ENCODE data around the gene MEFV. TPM values are rescaled to one million over a fixed set of nuclear protein-coding genes. Genes with fewer than 3 reads are reported as not detected.
A peak's percentile ranks its signal among the peaks of the same experiment; 100 is the strongest.

Gene MEFV, protein sequence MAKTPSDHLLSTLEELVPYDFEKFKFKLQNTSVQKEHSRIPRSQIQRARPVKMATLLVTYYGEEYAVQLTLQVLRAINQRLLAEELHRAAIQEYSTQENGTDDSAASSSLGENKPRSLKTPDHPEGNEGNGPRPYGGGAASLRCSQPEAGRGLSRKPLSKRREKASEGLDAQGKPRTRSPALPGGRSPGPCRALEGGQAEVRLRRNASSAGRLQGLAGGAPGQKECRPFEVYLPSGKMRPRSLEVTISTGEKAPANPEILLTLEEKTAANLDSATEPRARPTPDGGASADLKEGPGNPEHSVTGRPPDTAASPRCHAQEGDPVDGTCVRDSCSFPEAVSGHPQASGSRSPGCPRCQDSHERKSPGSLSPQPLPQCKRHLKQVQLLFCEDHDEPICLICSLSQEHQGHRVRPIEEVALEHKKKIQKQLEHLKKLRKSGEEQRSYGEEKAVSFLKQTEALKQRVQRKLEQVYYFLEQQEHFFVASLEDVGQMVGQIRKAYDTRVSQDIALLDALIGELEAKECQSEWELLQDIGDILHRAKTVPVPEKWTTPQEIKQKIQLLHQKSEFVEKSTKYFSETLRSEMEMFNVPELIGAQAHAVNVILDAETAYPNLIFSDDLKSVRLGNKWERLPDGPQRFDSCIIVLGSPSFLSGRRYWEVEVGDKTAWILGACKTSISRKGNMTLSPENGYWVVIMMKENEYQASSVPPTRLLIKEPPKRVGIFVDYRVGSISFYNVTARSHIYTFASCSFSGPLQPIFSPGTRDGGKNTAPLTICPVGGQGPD
- total RNA-seq, result 0.78 TPM
- long read RNA-seq, result 0 reads

DNA sequence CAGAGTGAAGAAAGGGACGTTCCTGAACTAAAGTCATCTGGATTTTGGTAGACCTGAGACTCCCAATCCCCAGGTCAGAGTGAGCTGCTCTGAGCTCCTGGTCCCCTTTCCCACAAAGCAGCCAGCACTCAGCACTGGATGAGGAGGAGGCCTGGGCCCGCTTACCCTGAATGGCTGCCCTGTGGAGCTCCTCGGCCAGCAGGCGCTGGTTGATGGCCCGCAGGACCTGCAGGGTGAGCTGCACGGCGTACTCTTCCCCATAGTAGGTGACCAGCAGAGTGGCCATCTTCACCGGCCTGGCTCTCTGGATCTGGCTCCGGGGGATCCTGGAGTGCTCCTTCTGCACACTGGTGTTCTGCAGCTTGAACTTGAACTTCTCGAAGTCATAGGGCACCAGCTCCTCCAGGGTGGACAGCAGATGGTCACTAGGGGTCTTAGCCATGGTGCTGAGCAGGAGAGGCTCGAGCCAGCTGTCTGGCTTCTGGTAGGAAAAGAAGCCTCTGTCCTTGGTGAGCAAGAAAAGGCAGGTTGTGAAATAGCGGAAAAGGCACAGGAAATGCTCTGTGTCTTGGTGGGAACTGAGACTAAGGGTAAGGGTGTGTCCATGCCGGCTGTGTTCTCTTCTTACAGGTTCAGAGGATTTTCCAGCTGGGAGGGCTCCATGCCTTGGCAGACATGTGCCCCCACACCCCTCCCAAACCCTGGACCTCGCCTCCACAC lies at the start of gene MEFV:
MEFV (minus strand) TSS at position 488 of the 720 bp plus-strand sequence; CDS start at position 442, 46 bp downstream.
- ATAC-seq (ENCODE audit: poor library complexity) (peak; percentile 66), DNase-seq (no peak)
- intact Hi-C loops (cut with DNase I), result no loop called here

DNA sequence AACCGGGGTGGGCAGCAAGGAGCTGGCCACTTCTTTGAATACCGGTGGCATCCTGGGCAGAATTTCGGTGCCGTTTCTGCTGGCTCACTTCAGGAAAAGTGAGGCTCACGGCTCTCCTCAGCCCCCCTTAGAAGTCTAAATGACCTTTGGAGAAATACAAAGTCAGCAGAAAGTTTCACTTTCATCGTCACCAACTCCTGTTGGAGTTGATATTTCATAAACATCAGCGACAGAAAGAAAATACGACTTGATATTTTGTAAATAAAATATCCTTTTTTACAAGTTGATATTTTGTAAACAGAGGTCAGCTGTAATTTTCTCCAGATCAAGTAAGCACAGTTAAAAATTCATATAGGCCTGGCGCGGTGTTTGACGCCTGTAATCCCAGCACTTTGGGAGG lies 49.6 kb upstream of the MEFV start:
- ATAC-seq (ENCODE audit: poor library complexity) (no peak), DNase-seq (no peak)
- intact Hi-C loops (cut with DNase I), result loop anchor here (5.0 to 10.0 kb wide), 3 partner anchors 71 to 189 kb away; partner anchors contain the start of genes C16orf90 and ZNF200

DNA sequence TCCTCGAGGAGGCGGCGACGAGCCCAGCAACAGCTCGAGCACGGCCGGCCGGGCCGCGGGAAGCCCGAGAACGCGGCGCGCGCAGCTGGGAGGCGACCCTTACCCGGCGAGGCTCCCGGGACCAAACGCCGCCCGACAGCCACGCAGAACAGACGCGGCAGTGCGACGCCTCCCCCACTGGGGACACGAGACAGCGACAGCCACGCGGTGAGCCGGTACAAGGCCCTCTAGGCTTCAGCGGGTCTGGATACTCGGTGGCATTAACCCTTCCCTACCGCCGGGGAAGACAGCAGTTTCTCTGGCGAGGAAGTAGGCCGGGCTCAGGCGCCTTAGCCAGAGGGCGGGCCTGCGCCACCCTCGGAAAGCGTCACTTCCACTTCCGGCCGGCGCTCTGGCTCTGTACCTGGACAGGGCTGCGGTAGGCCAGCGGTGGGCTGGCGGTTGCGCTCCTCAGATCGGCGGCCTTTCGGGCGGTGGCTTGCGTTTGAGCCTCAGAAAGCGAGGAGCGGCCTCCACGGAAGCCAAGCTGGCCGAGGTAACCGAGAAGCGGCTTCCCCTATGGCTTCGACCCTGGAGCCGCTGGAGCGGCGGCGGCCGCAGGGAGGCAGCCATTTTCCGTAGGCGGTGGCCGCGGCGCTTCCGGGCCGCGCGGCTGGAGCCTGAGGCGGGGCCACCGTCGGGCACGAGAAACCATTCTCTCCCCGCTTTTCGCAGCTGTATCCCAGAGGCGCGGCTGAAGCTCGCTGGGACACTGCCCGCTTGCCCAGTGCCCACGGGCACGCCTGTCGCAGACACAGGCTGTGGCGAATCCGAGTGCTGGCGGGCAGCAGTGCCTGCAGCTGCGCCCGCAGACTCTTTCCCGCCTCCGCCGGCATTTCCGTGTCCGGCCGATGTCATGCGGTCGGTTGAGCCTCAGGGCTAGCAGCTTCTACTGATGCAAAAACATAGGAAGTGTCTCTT lies 49.0 kb upstream of the MEFV start, which contains the start of the genes TIGD7 and ZNF75A:
TIGD7 (minus strand) TSS at position 322 of the 960 bp plus-strand sequence. CDS start 4,816 bp downstream, outside the sequence.
ZNF75A (plus strand) TSS at position 389 of the 960 bp plus-strand sequence. CDS start 2,932 bp downstream, outside the sequence.
- ATAC-seq (ENCODE audit: poor library complexity) (peak; percentile 100), DNase-seq (peak; percentile 94)
- intact Hi-C loops (cut with DNase I), result loop anchor here (2.0 to 10.0 kb wide), 4 partner anchors 41 to 189 kb away; partner anchors contain the start of genes C16orf90 and ZNF200

DNA sequence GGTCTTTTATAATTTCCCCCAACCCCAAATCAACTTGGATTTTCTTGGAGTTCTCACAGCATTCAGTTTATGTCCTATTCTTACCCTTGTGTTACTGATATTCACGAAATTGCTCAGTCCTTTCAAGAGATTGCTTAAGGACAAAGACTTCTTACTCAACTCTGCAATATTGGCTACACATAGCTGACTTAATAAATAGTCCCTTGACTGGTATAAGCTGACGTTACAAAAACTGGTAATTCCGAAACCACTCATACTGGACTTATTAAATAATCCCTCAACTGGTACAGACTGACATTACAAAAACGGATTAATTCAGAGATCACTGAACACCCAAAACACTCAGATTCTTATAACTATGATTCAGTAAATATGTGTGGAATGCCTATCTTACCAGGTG lies 47.9 kb upstream of the MEFV start:
- no peak for ATAC-seq (ENCODE audit: poor library complexity)
- intact Hi-C loops (cut with DNase I), result loop anchor here (2.0 to 10.0 kb wide), 3 partner anchors 40 to 190 kb away; partner anchors contain the start of genes C16orf90 and ZNF200

DNA sequence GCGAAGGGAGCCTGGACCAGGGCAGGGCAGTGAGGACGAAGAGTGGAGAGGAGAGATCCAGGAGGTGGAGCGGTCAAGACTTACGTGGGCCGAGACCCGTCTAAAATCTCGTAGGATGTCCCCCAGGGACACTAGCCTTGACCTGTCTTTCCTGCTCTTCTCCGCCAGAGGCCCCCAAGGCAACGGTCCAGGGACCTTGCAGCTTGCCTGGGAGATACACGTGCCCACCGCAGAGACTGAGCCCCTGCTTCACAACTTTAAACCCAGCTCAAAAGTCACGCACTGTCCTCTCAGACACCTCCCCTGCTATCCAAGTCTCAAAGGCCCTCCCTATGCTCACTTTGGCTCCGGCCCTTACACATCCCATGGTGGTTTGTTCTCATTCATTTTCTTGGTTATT lies 39.4 kb upstream of the MEFV start:
- no peak for ATAC-seq (ENCODE audit: poor library complexity)
- DNase-seq, result no peak
- intact Hi-C loops (cut with DNase I), result no loop called here

More for the DNA sequence above, 47.9 kb upstream of the MEFV start:
- DNase-seq, result no peak

DNA sequence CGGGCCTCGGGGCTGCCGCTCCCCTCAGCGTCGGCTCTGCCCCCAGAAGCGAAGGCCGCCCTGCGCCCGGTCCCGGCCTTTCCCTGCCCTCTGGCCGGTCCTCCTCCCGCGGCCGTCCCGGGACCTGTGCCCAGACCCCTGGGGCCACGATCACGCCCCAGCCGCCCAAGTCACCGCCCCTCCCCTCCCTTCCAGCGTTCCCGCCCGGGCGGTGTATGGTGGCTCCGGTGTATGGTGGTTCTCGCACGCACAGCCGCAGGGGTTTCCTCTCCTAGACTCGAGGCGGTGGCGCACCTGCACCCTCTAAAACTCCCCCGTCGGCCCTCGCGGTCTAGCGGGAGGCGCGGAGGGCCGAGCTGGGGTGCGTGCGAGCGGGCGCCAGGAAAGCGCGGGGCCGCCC lies 38.8 kb upstream of the MEFV start:
- intact Hi-C loops (cut with DNase I), result no loop called here
- peak; percentile 34 for ATAC-seq (ENCODE audit: poor library complexity)
- DNase-seq, result no peak

DNA sequence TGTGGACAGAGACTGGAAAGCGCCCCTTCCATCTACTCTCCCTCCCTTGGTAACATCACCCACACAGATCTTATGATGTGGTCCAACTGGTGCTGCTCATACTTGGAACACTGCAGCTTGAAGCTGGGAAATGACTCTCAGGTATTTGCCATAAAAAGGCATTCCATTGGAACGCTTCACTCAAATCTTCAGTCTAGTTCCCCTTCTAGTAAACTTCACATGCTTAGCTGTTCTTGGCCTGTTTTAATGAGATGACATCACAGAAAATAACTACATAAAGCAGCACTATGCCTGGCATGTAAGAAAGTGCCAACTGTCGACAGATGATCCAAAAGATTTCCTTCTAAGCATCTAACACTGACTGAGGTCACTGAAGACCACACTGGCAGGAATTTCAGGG lies 36.2 kb upstream of the MEFV start:
- no peak for DNase-seq
- intact Hi-C loops (cut with DNase I), result no loop called here

DNA sequence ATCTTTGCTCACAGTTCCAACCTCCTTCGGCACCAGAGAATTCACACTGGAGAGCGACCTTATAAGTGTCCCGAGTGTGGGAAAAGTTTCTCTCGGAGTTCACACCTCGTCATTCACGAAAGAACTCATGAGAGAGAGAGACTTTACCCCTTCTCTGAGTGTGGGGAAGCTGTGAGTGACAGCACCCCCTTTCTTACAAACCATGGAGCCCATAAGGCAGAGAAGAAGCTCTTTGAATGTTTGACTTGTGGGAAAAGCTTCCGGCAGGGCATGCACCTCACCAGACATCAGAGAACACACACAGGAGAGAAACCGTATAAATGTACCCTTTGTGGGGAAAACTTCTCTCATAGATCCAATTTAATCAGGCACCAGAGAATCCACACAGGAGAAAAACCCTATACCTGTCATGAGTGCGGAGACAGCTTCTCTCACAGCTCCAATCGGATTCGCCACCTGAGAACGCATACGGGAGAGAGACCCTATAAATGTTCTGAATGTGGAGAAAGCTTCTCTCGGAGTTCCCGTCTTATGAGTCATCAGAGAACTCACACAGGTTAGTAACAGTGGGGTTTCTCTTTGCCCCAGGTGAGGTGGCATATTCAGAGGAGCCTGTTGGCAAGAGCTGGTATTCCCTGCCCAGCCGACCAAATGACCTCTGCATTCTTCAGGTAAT lies 33.7 kb upstream of the MEFV start:
- intact Hi-C loops (cut with DNase I), result loop anchor here (10.0 kb wide), 1 partner anchor 215 kb away; the partner anchor contains the start of gene CLUAP1
- ATAC-seq (ENCODE audit: poor library complexity), result no peak

More for the DNA sequence above, 36.2 kb upstream of the MEFV start:
- no peak for ATAC-seq (ENCODE audit: poor library complexity)

DNA sequence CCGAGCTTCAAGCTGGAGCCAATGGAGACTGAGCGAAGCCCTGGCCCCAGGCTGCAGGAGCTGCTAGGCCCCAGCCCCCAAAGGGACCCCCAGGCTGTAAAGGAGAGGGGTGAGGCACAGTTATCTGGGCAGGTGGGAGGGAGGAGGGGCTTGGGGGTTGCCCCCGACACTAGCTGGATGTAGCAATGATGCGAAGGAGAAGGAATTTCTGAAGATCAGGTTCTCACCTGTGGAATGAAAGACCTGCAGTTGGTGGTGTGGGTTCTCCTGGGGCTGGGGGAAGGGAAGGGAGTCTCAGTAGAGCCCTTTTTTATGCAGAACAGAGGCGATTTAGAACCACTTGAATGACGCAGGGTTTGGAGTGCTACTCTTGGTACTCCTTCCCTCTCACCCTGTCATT lies 28.7 kb upstream of the MEFV start:
- DNase-seq, result no peak
- intact Hi-C loops (cut with DNase I), result loop anchor here (10.0 kb wide), 1 partner anchor 220 kb away; the partner anchor contains the start of gene CLUAP1
- no peak for ATAC-seq (ENCODE audit: poor library complexity)

More for the DNA sequence above, 33.7 kb upstream of the MEFV start:
- DNase-seq, result no peak

DNA sequence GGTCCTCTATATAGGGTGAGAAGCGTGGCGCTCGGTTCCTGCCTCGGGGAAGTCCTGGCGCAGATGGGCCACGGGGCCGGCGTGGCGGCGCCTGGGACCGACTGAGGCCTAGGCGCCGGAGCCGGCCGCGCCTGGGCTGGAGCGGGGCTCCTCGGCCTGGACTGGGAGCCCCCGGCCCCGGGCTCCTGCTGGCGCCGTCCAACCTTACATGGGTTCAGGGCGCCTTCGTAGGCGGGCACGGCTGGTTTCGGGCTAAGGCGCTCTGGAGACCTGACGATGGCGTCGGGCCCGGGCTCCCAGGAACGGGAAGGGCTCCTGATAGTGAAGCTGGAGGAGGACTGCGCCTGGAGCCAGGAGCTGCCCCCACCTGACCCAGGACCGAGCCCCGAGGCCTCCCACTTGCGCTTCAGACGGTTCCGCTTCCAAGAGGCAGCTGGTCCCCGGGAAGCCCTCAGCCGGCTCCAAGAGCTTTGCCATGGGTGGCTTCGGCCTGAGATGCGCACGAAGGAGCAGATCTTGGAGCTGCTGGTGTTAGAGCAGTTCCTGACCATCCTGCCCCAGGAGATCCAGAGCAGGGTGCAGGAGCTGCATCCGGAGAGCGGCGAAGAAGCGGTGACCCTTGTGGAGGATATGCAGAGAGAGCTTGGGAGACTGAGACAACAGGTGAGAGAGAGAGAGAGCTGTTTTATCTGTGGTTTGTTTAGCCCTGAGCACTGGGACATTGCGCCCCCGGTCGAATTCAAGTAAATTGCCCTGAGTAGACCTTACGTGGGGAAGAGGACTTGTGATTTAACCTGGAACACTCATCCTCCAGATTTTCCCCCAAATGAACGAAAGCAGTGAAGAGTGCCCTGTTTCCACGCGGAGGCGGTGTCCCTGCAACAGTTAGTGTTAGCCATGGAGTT lies 27.4 kb upstream of the MEFV start:
- DNase-seq, result no peak
- intact Hi-C loops (cut with DNase I), result loop anchor here (10.0 kb wide), 1 partner anchor 221 kb away; the partner anchor contains the start of gene CLUAP1
- ATAC-seq (ENCODE audit: poor library complexity), result no peak

DNA sequence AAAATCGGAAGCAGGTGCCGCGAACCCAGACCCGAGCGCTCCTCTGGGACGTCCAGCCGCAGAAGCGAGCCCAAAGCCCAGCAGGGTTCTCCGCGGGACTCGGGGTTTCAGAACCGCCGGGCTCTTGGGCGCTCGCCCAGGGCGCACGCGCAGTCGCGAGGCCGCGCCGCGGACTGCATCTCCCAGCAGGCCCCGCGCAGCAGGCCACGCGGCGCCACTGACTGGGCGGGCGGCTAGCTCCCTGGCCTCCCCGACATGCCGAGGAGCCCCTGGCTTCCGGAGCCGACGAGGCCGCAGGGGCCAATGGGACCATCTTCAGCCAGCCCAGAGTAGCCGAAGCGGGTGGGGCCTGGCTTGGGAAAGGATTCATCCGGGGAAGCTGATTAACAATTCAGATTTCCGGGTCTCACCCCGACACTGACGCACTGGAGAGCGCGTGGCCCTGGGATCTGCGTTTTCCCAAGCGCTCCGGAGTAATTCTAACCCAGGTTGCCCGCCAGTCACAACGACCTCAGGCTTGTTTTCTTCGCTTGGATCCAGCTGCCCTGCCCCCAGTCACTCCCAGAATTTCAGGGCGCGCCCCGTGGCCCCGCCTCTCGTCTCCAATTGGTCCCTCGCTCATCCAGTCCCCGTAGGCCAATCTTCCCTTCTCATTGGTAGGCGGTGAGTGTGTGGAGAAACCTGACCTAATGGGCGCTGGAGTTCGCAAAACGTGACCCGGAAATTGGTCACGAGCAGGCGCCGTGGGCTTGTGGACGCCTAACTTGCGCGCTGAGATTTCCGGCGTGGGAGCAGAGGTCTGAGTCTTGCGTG lies 26.5 kb upstream of the MEFV start, which contains the start of gene ZNF263:
ZNF263 (plus strand) TSS at position 762 of the 813 bp plus-strand sequence. CDS start 328 bp downstream, outside the sequence.
- ATAC-seq (ENCODE audit: poor library complexity) (peak; percentile 97), DNase-seq (peak; percentile 96)
- intact Hi-C loops (cut with DNase I), result loop anchor here (10.0 kb wide), 1 partner anchor 222 kb away; the partner anchor contains the start of gene CLUAP1

DNA sequence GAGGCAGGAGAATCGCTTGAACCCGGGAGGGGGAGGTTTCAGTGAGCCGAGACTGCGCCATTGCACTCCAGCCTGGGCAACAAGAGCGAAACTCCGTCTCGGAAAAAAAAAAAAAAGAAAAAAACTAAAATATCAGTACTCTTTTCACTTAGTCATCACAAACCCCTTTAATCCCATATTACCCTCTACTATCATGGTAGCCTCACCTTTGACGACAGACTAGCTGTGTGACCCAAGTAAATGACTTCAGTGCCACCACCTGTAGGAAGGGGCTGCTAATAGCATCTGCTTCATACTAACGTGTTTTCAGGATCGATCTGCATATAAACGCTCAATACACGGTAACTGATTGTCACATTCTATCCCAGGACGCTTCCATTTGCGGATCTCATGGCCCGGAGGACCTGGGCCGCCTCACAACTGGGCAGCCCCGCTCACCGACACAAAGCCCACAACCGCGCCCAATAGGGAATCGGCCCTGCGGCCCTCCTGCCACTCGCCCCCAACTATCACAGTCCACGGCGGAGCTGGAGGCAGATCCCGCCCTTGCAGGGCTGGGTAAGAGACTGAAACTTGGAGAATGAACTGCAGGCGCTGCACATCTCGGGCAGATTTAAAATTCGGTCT lies 25.8 kb upstream of the MEFV start:
- intact Hi-C loops (cut with DNase I), result loop anchor here (10.0 kb wide), 1 partner anchor 223 kb away; the partner anchor contains the start of gene CLUAP1
- ATAC-seq (ENCODE audit: poor library complexity), result peak; percentile 45
- DNase-seq, result no peak

DNA sequence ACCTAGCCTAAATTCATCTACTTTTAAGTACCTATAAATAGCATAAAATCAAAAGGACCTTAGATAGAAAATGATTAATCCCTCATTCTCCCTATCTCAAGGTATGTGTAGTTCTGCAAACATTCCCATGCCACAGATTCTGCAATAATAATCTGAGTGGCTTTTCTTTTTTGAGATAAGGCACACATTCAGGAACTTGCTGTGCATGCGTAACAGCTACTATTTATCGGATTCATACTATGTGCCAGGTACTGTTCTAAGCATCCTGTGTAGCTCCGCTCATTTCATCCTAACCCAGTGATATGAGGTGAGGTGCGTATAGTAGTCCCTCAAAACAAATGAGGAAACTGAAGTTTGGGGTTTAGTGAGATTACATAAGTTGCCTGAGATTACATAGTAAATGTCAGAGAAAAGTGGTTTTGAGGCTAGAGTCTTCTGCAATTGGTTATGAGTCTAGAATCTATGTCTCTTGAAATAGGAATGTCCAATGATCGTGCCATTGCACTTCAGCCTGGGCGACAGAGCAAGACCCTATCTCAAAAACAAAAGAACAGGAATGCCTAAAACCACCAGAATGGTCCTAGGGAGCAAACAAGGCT lies 24.9 kb upstream of the MEFV start:
- intact Hi-C loops (cut with DNase I), result loop anchor here (10.0 kb wide), 1 partner anchor 223 kb away; the partner anchor contains the start of gene CLUAP1
- no peak for DNase-seq
- ATAC-seq (ENCODE audit: poor library complexity), result no peak

DNA sequence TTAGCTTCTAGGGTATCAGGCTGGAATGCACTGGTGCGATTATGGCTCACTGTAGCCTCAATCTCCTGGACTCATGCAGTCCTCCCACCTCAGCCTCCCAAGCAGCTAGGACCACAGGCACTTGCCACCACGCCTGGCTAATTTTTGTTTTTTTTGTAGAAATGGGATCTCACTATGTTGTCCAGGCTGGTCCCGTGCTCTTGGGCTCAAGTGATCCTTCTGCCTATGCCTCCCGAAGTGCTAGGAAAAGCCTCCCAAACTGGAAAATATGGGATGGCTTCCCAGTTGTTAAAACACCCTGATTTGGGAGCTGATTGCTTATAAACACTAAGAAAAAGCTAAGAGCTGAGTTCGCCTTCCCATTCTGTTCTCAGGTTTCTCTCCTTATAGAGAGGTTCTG lies 20.2 kb upstream of the MEFV start:
- DNase-seq, result no peak
- ATAC-seq (ENCODE audit: poor library complexity), result no peak
- intact Hi-C loops (cut with DNase I), result no loop called here
